Measurements from ENCODE around the gene RAB40B.

- TF ChIP-seq CTCF (tag by site-specific recombination; IDR thresholded peaks at IDR 0.05) = no peak
- no peak for TF ChIP-seq ZFP69B (tag by site-specific recombination; IDR thresholded peaks at IDR 0.05)
- TF ChIP-seq MEIS1 (CRISPR knock-in tag; IDR thresholded peaks at IDR 0.05; ENCODE audit: borderline replicate concordance) = no peak
These were observed 23.6 kb downstream of the RAB40B start for GRCh38 chr17:82674656-82675475.
